GM18861 (cell line): ENCODE results near the gene MACROD1.

Experiments
- ATAC-seq: cut with Tn5 transposase; IDR thresholded peaks from one replicate; pipeline ENCODE4 v1.9.1; 2021; ENCODE audit not compliant: unreplicated experiment

Gene MACROD1

DNA sequence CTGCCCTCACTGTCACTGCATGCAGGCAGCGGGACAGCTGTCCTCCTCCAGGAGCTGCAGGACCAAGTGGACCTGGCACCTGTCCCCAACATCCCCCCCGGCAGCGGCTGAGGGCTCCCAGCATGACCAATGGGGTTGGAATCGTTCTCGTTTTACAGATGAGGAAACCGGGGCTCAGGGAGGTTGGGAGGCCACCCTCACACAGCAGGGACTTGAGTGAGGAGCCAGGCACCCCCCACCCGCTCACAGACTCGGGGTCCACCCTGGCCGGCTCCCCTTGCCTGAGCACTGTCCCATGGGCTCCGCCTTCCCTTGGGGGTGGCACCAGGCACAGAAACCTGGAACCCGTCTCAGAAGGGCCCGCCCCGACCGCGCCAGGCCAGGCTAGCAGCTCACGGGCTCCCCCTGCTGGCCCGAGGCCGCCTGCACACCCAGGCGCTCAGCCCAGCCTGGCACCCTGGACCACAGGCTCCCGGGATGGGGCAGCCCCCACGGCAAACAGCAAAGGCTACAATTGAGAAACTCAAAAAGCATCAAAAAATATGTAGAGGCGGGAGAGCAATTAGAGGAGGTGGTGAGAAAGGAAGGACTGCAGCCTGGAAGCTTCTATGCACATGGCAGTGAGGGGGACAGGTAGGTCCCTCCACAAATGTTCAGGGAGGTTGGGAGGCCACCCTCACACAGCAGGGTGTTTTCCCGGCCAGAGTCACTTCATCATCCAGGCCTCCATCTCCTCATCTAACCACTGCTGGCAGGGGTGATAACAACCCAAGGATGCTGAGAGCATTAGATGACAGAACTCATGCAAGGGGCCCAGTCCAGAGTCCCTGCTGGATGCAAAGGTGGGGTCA lies 12.8 kb downstream of the MACROD1 start:
- peak; percentile 67 for ATAC-seq

DNA sequence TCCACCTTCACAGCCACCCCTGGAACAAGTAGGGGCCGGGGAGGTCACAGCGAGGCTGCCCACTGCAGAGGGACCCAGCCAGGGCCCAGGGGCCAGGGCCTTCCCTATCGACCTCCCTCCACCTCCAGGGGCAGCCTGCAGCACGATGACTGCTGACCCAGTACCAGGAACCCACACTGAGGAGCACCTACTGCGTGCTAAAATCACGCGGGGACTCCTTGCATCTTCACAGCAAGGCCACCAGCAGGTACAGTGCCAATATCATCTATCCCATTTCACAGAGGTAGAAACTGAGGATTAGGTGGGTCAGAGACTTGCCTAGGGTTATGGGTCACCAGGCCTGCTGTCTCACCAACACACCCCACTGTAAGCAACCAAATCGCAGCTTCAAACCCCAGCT lies 14.6 kb downstream of the MACROD1 start:
- ATAC-seq, result no peak

DNA sequence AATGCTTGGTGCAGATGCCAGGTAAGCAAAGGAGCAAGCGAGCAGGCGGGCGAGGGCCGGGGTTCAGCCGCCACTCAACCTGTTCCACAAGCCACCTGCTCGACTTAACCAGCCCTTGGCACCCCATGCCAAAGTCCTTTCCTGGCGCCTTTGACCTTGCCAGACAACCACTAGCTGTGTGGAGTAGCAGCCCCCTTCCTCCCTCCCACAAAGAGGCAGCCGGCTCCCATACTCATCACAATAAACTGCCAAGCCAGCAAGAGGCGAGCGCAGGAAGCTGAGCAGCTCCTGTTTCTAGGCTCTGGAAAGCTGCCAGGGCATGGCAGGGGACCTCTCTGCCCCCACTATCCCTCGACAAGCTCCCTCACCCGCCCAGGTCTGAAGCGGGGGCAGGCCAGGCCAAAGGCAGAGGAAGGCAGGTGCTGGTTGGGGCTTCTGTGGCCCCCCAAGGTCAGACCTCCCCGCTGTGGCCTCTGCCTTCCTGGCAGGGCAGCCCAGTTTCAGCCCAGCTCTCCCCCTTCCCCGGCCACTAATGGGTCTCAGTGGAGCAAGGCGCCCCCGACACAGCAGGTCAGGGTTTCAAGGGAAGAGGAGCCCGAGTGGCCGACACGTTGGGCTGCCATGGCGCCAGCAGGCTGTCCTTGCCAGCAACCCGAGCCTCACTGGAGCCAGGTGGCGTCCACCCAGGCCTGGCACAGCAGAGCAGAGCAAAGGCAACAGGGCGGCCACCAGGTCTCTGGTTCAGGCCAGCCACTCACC lies 15.3 kb downstream of the MACROD1 start:
- ATAC-seq, result no peak

DNA sequence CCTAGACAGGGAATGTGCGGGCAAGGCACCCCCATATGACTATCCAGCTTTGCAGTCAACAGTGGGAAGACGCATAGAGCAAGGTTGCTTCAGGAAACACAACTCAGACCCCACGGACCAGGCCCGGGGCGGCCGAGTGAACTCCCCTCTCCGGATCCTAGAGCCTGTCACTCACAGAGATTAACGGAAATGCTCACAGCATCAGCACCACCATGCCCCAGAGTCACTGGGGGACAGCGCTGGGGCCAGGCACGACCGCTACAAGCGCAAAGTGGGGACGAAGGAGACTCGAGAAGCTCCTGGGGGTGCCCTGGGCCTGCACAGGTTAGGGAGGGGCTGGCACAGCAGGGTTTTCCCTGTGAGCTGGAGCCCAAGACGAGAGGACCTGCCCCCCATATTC lies 15.9 kb downstream of the MACROD1 start:
- no peak for ATAC-seq

DNA sequence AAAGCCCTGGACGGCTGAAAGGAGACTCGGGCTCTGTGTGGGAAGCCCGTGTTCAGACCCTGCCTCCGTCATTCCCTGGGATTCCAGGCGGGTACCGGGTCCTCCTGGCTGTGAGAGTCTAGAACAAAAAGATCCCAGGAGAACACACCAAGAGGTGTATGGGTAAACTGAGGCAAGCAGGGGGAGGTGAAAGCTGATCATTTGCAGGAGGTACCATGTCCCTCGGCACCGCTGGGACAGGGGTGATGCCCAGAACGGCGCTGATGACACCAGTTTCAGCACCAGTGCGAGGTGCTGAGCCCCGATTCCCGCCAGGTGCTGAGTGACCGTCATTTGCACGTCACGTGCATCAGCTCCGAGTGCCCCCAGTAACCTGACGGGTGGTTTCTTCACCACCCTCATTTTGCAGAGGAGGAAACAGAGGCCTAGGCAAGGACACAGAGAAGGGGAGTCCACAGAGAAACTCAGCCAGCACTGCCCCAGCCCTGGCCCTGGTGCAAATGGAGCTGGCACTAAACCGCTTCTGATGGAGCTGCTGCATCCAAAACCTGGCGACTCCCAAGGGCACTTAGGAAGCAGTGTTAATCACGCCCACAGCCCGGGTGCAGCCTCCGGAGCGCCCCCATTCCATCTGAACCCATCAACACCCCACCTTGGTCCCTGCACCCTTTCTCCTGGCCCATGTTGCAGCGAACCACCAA lies 16.8 kb downstream of the MACROD1 start:
- ATAC-seq, result no peak

DNA sequence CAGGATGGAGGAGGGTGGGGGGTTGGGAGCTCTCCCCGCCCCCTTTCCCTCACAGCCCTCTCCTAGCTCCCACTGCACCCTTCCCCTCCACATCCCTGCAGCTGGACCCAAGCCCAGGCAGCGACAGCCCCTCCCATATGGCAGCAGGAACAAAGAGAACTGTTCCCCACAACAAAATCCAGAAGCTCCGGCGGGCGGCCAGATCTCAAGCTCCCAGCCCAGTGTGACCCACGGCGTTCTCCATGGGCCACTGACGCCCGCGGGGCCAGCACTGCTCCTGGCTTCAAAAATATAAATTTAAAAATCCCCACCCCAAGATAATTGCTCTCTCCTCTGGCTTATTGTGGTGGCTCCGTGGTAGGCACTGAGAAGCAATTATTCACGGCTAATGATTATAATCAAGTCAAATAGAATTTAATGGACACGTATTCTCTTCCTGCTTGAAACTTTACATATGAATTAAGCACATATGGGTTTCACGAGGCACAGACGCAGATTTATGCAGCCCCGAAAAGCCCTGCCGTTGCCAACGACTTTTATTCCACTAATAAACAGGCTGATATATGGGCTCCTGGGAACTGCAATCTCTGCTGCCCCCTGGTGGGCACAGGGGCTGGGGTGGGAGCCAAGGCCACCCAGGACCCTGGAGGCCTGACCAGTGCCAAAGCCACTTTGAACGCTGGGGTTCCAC lies 17.5 kb downstream of the MACROD1 start:
- ATAC-seq, result no peak

DNA sequence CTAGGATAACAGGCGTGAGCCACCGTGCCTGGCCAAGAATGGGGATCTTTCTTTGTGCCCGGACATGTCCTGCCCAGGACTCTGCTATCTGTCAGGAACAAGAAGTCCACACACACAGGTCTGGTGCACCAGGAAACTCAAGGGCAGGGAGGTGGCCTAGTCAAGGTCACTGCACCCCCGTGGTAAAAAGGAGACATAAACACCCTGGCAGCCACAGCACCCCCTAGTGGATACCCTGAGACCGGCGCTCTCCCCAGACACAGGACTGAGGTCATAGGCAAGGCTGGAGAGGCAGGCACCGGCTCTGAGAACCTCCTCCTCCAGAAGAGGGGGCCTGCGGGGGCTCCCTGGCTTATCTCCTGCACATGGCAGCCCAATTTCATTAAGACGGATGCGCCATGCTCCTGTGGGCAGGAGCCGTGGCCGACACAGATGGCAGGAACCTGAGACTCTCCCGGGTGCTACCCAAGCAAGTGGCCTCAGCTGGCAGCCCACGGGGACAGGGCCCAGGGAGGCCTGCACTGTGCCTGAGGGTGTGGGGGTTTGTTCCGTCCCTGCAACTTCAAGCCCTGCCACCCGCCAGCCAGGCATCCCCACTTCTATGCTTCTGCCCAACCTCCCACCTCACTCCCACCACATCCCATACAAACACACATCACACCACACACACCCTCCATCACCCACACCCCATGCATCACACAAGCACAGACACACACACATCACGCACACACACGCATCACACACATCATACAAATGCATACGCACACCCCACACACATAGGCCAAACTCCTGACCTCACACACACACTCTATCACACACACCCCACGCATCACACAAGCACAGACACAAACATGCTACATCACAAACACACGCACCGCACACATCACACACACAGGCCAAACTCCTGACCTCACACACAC lies 19.6 kb downstream of the MACROD1 start:
- no peak for ATAC-seq

DNA sequence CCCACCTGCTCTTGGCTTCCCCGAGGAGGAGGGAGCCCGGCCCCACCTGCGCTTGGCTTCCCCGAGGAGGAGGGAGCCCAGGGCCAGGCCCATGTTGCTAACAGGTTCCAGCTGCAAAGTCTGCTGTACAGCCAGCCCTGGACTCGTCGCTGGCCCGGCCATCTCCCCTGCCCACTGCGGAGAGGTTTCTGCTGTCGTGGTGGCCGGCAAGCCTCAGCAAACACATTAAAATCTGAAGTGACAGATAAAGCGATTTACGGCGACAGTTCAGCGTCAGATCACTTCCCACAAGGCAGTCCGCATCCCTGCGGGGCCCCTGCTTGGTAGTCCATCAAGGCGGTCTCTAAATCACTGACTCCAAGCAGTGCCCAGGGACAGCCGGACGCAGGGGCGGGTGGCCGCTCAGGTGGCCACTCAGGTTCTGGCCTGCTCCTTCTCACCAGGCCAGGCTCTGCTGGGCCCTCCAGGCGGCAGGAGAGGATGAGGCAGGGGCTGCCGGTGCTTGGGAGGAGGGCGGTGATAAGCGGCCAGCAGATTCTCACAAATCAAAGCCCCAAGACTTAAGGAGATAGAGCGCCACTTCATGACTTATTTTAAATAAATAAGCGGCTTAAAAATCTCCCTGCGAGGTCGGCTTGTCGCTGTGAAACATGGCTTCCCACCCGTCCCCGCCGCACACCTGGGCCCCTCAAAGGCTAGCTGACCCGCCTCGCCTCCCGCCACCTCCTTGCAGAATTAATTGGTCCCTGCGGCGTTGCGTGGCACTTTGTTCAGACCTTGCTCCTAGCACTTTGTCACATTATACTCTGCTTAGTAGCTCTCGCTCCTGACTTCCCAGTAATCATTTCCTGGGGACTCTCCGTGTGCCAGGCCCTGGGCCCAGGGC lies 21.1 kb downstream of the MACROD1 start:
- ATAC-seq, result no peak

DNA sequence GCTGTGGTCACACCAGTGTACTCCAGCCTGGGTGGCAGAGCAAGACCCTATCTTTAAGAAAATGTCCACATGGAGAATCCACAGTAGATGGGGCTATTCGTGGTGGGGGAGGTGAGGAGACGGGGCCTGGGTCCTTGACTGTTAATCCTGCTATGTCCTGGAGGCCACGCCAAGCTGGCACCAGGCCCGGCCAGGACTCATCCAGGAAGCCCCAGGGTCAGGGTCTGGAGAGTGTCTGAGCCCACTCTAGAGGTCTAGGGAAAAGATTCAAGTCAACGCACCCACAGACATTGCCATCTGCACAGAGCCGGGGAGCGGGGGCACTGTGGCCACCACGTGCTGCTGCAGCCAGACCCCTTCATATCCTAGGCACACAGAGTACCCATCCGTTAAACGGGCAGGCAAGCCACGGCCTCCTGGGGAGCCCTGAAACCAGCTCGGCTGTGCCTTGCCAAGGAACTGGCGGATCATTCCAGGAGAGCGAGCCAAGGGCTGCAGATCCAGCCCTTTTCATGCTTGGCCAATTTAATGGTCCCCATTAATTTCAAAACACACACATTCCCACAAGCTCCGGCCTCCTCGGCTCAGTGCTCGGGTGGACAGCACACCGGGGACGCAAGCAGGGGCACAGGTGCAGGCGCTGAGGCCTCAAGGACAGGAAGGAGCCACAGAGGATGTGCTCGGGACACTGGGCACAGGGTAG lies 24.7 kb downstream of the MACROD1 start:
- no peak for ATAC-seq

DNA sequence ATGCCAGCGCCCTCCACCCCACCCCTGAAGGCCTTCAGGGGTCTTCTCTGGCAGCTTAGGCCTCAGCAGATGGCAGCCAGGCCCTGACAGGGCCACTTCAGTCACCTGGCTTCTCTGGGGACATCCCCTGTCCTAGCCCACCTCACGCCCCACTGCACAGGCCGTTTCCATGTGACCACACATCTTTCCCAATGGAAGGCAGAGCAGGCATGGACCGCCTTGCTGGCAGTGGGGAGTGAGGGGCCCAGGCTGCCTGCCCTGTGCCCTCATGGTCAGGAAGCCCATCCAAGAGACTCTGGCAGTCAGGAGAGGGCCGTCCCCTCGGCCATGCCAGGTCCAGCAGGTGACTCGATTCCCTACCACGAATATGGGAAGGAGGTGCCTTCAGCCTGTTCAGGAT lies 25.8 kb downstream of the MACROD1 start:
- no peak for ATAC-seq

DNA sequence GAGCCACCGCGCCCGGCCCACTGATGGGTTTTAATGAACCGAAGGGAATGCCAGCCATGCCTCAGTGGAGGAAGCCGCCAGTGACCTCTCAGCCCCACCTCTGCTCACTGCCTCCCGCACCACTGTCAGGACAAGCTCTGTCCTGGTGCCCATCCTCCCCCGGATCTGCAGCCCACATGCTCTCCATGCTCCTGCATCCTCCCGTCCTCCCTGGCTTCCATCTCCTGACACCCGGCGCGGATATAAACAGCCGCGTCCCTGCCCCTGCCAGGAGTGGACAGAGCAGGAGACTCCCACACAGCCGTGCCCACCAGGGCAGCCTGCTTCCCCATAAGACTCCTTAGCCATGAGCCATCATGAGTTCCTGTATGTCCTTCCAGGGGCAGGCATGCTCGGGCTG lies 26.9 kb downstream of the MACROD1 start:
- no peak for ATAC-seq

DNA sequence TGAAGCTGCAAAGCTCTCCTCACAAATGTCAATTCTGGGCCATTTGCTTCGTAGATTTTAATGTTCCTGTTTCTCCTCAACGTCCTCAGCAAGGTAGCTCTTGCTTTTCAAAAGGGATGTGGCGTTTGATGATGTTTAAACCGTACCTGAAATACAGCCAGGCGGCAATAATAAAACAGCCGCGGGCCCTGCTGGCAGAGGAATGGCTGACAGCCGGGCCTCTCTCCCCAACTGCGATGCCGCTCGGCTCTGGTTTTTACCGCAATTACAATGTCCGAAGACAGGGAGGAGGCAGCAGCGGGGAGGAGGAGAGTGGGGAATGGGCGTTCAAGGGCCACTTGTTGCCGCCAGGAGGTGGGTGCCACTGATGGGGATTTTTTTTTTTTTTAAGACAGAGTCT lies 27.5 kb downstream of the MACROD1 start:
- no peak for ATAC-seq

DNA sequence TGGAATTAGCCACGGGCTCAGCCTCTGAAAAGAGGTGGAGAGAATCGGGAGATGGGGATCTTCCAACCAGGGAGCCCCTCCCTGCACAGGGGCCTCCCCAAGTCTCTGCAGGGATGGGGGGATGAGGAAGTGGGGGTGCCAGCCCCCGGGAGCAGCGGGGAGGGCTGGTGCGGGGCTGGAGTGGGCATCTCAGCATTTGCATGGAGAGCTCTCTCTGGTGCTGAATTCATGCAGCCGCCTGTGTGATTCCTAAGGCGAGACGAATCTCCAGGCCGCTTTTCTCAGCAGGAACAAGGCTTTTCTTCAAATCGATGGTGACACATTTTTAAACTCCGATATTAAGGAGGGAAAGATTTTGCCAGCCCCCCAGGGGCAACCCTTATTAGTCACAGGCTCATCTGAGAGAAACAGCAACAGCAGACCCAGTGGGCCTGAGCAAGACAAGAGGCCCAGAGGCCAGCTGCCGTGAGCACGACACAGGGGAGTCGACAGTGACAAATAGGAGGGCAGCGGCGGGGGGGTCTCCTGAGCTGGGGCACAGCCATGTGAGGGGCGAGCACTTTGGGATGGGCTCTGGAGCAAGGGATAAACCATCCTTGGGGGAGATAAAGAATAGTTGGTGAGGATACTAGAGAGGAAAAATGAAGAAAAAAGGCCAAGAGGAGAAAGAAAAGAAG lies 29.0 kb downstream of the MACROD1 start:
- no peak for ATAC-seq

DNA sequence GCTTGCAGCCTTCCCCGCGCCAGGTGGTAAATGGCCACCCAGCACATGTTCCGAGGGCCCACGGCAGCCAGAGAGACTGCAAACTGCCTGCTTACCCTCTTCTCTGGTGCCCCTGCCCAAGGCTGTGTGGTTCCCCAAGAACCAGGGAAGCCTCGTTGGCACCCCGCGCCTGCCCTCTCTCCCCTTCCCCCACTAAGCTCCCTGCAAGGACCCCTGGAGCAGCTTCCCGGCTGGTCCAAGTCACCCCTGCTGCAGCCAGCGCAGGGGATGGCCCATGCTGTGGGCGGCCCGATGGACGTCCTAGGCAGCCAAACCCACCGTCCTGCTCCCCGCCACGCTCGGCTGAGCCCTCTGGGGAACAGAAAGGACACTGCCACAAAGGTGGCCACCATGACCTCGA lies 30.2 kb downstream of the MACROD1 start:
- ATAC-seq, result no peak

DNA sequence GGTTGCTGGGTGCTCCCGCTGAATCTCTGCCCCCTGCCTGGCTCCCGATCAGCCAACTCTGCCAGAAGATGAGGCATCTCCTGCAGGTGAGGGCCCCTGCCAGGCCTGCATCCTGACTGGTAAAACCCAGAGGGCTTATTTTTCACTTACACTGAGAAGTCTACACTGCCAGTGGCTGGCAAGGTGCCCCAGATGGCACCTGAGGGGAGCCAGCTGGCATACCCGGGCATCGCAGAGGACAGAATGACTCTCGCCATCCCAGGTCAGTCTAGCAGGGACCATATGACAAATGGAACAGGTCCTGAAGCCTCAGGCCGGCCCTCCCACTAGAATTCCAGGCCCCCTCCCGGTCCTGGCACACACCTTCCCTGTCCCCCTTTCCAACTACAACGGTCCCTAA lies 30.9 kb downstream of the MACROD1 start:
- ATAC-seq, result no peak

DNA sequence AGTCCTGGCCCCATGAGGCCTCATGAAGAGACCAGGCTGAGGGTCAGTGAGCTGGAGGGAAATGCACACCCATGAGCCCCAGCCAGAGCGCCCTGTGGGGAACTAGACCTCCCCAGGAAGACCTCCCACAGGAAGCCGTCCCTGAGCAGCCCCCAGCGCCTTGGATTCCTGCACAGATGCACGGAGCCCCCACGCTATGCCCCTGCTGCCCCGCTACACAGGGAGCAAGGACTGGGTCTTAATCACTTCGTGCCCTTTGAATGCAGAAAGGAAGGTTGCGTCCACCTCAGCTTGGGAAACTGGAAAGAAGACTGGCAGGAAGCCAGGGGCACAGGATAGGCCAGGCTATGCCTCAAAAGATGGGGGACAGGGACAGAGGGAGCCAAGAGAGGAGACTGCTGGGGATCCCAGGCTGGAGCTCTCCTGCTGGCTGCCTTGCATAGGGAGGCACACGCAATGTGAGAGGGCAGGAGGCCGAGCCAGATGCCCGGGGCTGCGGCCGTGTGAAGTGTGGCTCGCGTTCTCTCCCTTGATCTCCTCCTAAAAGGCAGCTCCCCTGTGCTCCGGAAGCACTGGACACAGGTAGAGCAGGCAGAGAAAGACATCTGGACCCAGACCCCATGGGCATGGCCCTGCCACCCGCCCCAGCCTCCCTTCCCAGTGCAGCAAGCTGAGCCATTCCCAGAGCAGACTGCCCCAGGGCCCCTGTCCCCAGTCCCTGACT lies 32.8 kb downstream of the MACROD1 start:
- no peak for ATAC-seq

DNA sequence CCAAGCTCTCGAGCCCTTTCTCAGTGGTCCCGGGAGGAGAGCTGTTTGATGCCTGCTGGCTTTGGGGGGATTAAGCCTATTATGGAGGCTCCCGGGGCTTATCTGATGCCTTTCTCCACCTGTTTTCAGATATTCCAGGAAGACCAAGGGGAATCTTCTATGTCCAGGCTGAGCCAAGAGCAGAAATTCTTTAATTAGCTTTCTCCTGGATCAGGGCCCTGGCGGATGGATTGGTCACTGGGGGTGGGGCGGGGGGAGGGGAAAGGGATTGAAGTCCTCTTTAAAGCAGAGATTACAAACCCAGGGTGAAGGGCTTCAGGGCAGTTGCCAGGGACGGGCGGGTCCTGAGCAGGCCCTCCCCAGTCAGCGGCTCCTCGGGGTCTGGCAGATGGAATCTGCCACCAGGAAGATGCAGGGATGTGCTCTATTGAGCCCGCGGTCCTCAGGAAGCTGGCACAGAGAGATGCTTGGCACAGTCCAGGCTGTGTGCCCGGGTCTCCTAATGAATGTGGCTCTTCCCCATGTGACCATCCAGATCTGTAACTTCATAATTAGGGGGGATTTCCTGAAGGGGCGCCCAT lies 33.6 kb downstream of the MACROD1 start:
- no peak for ATAC-seq
